ENCODE measurements around the gene ANXA6.
"Not testable (repeated sequence)": the region's sequence is repeated elsewhere in the genome, so short reads cannot be mapped to it uniquely, and the experiment has no call there.

Gene ANXA6

GRCh38 chr5:151180291-151180690, 22.7 kb upstream of the ANXA6 start:
- TF ChIP-seq YY1 (IDR thresholded peaks at IDR 0.05; ENCODE audit: insufficient read depth, insufficient read length), result no peak
- TF ChIP-seq ZNF274 (IDR thresholded peaks at IDR 0.05; ENCODE audit: low read depth, low read length), result no peak
- TF ChIP-seq SUZ12 (IDR thresholded peaks at IDR 0.05; ENCODE audit: extremely low read depth, insufficient read depth, insufficient read length), result no peak
- Histone ChIP-seq H3K4me1 (ENCODE audit: insufficient read depth, insufficient read length) (no peaks in the 10 kb centered on the region), H3K27me3 (ENCODE audit: insufficient read depth, insufficient read length) (no peaks in the 10 kb centered on the region), H3K9me3 (ENCODE audit: insufficient read depth, low read length) (no peaks in the 10 kb centered on the region), H3K4me3 (ENCODE audit: insufficient read length, low read depth) (no peak overlapping the region), H3K36me3 (ENCODE audit: insufficient read depth, insufficient read length, low read length) (no peaks in the 10 kb centered on the region), H3K9ac (ENCODE audit: insufficient read length, low read depth) (no peak overlapping the region)
- DNase-seq (ENCODE audit: low read depth, low spot score), result no peak

- no peaks in the 10 kb centered on the region for H3K27me3 ChIP-seq (ENCODE audit: insufficient read depth, insufficient read length)
- no peaks in the 10 kb centered on the region for H3K9me3 ChIP-seq (ENCODE audit: insufficient read depth, low read length)
- H3K9ac ChIP-seq (ENCODE audit: insufficient read length, low read depth), result no peak overlapping the region
- no peaks in the 10 kb centered on the region for H3K36me3 ChIP-seq (ENCODE audit: insufficient read depth, insufficient read length, low read length)
- TF ChIP-seq SUZ12 (IDR thresholded peaks at IDR 0.05; ENCODE audit: extremely low read depth, insufficient read depth, insufficient read length) (no peak), YY1 (IDR thresholded peaks at IDR 0.05; ENCODE audit: insufficient read depth, insufficient read length) (no peak), ZNF274 (IDR thresholded peaks at IDR 0.05; ENCODE audit: low read depth, low read length) (no peak)
- no peak for DNase-seq (ENCODE audit: low read depth, low spot score)
- H3K4me1 ChIP-seq (ENCODE audit: insufficient read depth, insufficient read length), result no peaks in the 10 kb centered on the region
- H3K4me3 ChIP-seq (ENCODE audit: insufficient read length, low read depth), result no peak overlapping the region
Observed at GRCh38 chr5:151179489-151179840, 21.9 kb upstream of the ANXA6 start.

GRCh38 chr5:151178777-151179488, 21.4 kb upstream of the ANXA6 start:
- no peak overlapping the region for H3K9ac ChIP-seq (ENCODE audit: insufficient read length, low read depth)
- TF ChIP-seq YY1 (IDR thresholded peaks at IDR 0.05; ENCODE audit: insufficient read depth, insufficient read length) (no peak), SUZ12 (IDR thresholded peaks at IDR 0.05; ENCODE audit: extremely low read depth, insufficient read depth, insufficient read length) (no peak), ZNF274 (IDR thresholded peaks at IDR 0.05; ENCODE audit: low read depth, low read length) (no peak)
- no peak overlapping the region for H3K4me3 ChIP-seq (ENCODE audit: insufficient read length, low read depth)
- no peaks in the 10 kb centered on the region for H3K36me3 ChIP-seq (ENCODE audit: insufficient read depth, insufficient read length, low read length)
- DNase-seq (ENCODE audit: low read depth, low spot score), result no peak
- no peaks in the 10 kb centered on the region for H3K9me3 ChIP-seq (ENCODE audit: insufficient read depth, low read length)
- H3K27me3 ChIP-seq (ENCODE audit: insufficient read depth, insufficient read length), result no peaks in the 10 kb centered on the region
- H3K4me1 ChIP-seq (ENCODE audit: insufficient read depth, insufficient read length), result peaks cover 4% of the 10 kb centered on the region

- Histone ChIP-seq H3K27me3 (ENCODE audit: insufficient read depth, insufficient read length) (no peaks in the 10 kb centered on the region), H3K4me1 (ENCODE audit: insufficient read depth, insufficient read length) (peaks cover 5% of the 10 kb centered on the region), H3K4me3 (ENCODE audit: insufficient read length, low read depth) (no peak overlapping the region), H3K9me3 (ENCODE audit: insufficient read depth, low read length) (no peaks in the 10 kb centered on the region), H3K9ac (ENCODE audit: insufficient read length, low read depth) (no peak overlapping the region), H3K36me3 (ENCODE audit: insufficient read depth, insufficient read length, low read length) (no peaks in the 10 kb centered on the region)
- TF ChIP-seq YY1 (IDR thresholded peaks at IDR 0.05; ENCODE audit: insufficient read depth, insufficient read length) (no peak), SUZ12 (IDR thresholded peaks at IDR 0.05; ENCODE audit: extremely low read depth, insufficient read depth, insufficient read length) (no peak), ZNF274 (IDR thresholded peaks at IDR 0.05; ENCODE audit: low read depth, low read length) (no peak)
- DNase-seq (ENCODE audit: low read depth, low spot score), result no peak
Observed at GRCh38 chr5:151178372-151178771, 20.8 kb upstream of the ANXA6 start.

- H3K9me3 ChIP-seq (ENCODE audit: insufficient read depth, low read length); H3K4me3 ChIP-seq (ENCODE audit: insufficient read length, low read depth); H3K9ac ChIP-seq (ENCODE audit: insufficient read length, low read depth); H3K27me3 ChIP-seq (ENCODE audit: insufficient read depth, insufficient read length); H3K4me1 ChIP-seq (ENCODE audit: insufficient read depth, insufficient read length); DNase-seq (ENCODE audit: low read depth, low spot score); H3K36me3 ChIP-seq (ENCODE audit: insufficient read depth, insufficient read length, low read length): not testable (repeated sequence)
Observed at GRCh38 chr5:151176268-151176667, 18.7 kb upstream of the ANXA6 start.

GRCh38 chr5:151174612-151175101, 17.1 kb upstream of the ANXA6 start:
- Histone ChIP-seq H3K4me1 (ENCODE audit: insufficient read depth, insufficient read length) (peaks cover 5% of the 10 kb centered on the region), H3K9me3 (ENCODE audit: insufficient read depth, low read length) (no peaks in the 10 kb centered on the region), H3K9ac (ENCODE audit: insufficient read length, low read depth) (no peak overlapping the region), H3K27me3 (ENCODE audit: insufficient read depth, insufficient read length) (no peaks in the 10 kb centered on the region), H3K4me3 (ENCODE audit: insufficient read length, low read depth) (no peak overlapping the region), H3K36me3 (ENCODE audit: insufficient read depth, insufficient read length, low read length) (no peaks in the 10 kb centered on the region)
- DNase-seq (ENCODE audit: low read depth, low spot score), result peak; percentile 32
- no peak for TF ChIP-seq YY1 (IDR thresholded peaks at IDR 0.05; ENCODE audit: insufficient read depth, insufficient read length)
- no peak for TF ChIP-seq ZNF274 (IDR thresholded peaks at IDR 0.05; ENCODE audit: low read depth, low read length)
- no peak for TF ChIP-seq SUZ12 (IDR thresholded peaks at IDR 0.05; ENCODE audit: extremely low read depth, insufficient read depth, insufficient read length)

GRCh38 chr5:151173711-151174611, 16.4 kb upstream of the ANXA6 start:
- peaks cover 5% of the 10 kb centered on the region for H3K4me1 ChIP-seq (ENCODE audit: insufficient read depth, insufficient read length)
- H3K9ac ChIP-seq (ENCODE audit: insufficient read length, low read depth), result no peak overlapping the region
- no peak for TF ChIP-seq SUZ12 (IDR thresholded peaks at IDR 0.05; ENCODE audit: extremely low read depth, insufficient read depth, insufficient read length)
- no peak for TF ChIP-seq ZNF274 (IDR thresholded peaks at IDR 0.05; ENCODE audit: low read depth, low read length)
- no peak for TF ChIP-seq YY1 (IDR thresholded peaks at IDR 0.05; ENCODE audit: insufficient read depth, insufficient read length)
- DNase-seq (ENCODE audit: low read depth, low spot score), result no peak
- H3K27me3 ChIP-seq (ENCODE audit: insufficient read depth, insufficient read length), result no peaks in the 10 kb centered on the region
- no peaks in the 10 kb centered on the region for H3K36me3 ChIP-seq (ENCODE audit: insufficient read depth, insufficient read length, low read length)
- H3K9me3 ChIP-seq (ENCODE audit: insufficient read depth, low read length), result no peaks in the 10 kb centered on the region
- no peak overlapping the region for H3K4me3 ChIP-seq (ENCODE audit: insufficient read length, low read depth)

All from NT2/D1 (cell line).